Common myeloid progenitor, CD34-positive (primary cell): ENCODE data around the gene FUT1.

Source experiments
- CTCF ChIA-PET: fragments of 350-600 bp; sonication (Branson Sonifier 250); formaldehyde crosslinking; loops from one replicate; lab custom pipeline; 2021; ENCODE audit warnings: antibody characterized with exemption; lab: Charles Lee
- POLR2A ChIA-PET: fragments of 350-600 bp; sonication (Branson Sonifier 250); formaldehyde crosslinking; loops from one replicate; lab custom pipeline; 2021; ENCODE audit warnings: antibody characterized with exemption; lab: Charles Lee
- DNase-seq, 3 donors: peaks; one replicate each; pipeline versions ENCODE4 v3.0.0 to v3.0.0-alpha.2; 2013
- H3K27ac ChIP-seq, 2 experiments: 1 replicate in 1 of 2; 2 replicates in 1 of 2; pipeline ENCODE4 v1.7.0; 2013; ENCODE audit warnings: inconsistent platforms in 2 of 2, low read length in 2 of 2, mild to moderate bottlenecking in 2 of 2, low read depth in 1 of 2, moderate library complexity in 1 of 2; ENCODE audit not compliant: severe bottlenecking in 2 of 2, insufficient read depth in 1 of 2, poor library complexity in 1 of 2
- H3K27me3 ChIP-seq, 5 experiments: replicated peaks in 2 of 5; 1 replicate in 3 of 5; 2 replicates in 2 of 5; pipeline versions ENCODE4 v1.6.1 to v1.7.0; 2013; ENCODE audit warnings: low read length in 4 of 5, mild to moderate bottlenecking in 2 of 5, moderate library complexity in 2 of 5, inconsistent platforms in 1 of 5; ENCODE audit not compliant: insufficient read depth in 5 of 5, control insufficient read depth in 4 of 5
- H3K36me3 ChIP-seq, 4 experiments: 1 replicate in 2 of 4; 2 replicates in 2 of 4; pipeline versions ENCODE4 v1.6.1 to v1.7.0; 2013; ENCODE audit warnings: low read length in 3 of 4, control low read depth in 1 of 4, mild to moderate bottlenecking in 1 of 4; ENCODE audit not compliant: control insufficient read depth in 4 of 4, insufficient read depth in 4 of 4
- H3K4me1 ChIP-seq, 4 experiments: 1 replicate in 3 of 4; 2 replicates in 1 of 4; pipeline versions ENCODE4 v1.6.1 to v1.7.1; 2013; ENCODE audit warnings: low read length in 3 of 4, mild to moderate bottlenecking in 3 of 4, control low read depth in 1 of 4, inconsistent platforms in 1 of 4, moderate library complexity in 1 of 4; ENCODE audit not compliant: control insufficient read depth in 4 of 4, insufficient read depth in 4 of 4; ENCODE audit errors: control extremely low read depth in 1 of 4
- H3K4me3 ChIP-seq, 7 experiments: 1 replicate in 4 of 7; 2 replicates in 3 of 7; pipeline versions ENCODE4 v1.5.1 to v1.7.0; 2013; ENCODE audit warnings: mild to moderate bottlenecking in 7 of 7, low read length in 6 of 7, moderate library complexity in 6 of 7, inconsistent platforms in 2 of 7, low read depth in 2 of 7, control low read depth in 1 of 7; ENCODE audit not compliant: insufficient read depth in 4 of 7, control insufficient read depth in 1 of 7; ENCODE audit errors: extremely low read depth in 1 of 7
- H3K9me3 ChIP-seq, 5 experiments: 1 replicate in 4 of 5; 2 replicates in 1 of 5; pipeline versions ENCODE4 v1.6.1 to v1.7.1; 2013; ENCODE audit warnings: low read length in 4 of 5, mild to moderate bottlenecking in 2 of 5, inconsistent platforms in 1 of 5, low read depth in 1 of 5, moderate library complexity in 1 of 5; ENCODE audit not compliant: control insufficient read depth in 4 of 5, insufficient read depth in 2 of 5; ENCODE audit errors: control extremely low read depth in 1 of 5
- WGBS: methylation state at CpG from one replicate; pipeline ENCODE4 v1.1.5; 2013; ENCODE audit not compliant: insufficient coverage; 5-methylcytosine and 5-hydroxymethylcytosine counted together

The FUT1 gene

GRCh38 chr19:48742096-48742495 lies 10.3 kb downstream of the FUT1 start:
- CTCF ChIA-PET = no interaction called here
- no peaks in the 10 kb centered on the region for H3K36me3 ChIP-seq
- peaks cover 0 to 47% (median 35%) of the 10 kb centered on the region in 4 experiments for H3K4me1 ChIP-seq
- WGBS = 99% methylated on average over 9 of the region's 11 CpGs
- H3K9me3 ChIP-seq = no peaks in the 10 kb centered on the region
- no peak for DNase-seq
- POLR2A ChIA-PET = no interaction called here
- H3K27me3 ChIP-seq = peaks cover 0 to 20% (median 19%) of the 10 kb centered on the region in 5 experiments
- no peak overlapping the region for H3K4me3 ChIP-seq
- H3K27ac ChIP-seq = peak overlapping the region in 1 of 2 experiments; percentile 63

DNA sequence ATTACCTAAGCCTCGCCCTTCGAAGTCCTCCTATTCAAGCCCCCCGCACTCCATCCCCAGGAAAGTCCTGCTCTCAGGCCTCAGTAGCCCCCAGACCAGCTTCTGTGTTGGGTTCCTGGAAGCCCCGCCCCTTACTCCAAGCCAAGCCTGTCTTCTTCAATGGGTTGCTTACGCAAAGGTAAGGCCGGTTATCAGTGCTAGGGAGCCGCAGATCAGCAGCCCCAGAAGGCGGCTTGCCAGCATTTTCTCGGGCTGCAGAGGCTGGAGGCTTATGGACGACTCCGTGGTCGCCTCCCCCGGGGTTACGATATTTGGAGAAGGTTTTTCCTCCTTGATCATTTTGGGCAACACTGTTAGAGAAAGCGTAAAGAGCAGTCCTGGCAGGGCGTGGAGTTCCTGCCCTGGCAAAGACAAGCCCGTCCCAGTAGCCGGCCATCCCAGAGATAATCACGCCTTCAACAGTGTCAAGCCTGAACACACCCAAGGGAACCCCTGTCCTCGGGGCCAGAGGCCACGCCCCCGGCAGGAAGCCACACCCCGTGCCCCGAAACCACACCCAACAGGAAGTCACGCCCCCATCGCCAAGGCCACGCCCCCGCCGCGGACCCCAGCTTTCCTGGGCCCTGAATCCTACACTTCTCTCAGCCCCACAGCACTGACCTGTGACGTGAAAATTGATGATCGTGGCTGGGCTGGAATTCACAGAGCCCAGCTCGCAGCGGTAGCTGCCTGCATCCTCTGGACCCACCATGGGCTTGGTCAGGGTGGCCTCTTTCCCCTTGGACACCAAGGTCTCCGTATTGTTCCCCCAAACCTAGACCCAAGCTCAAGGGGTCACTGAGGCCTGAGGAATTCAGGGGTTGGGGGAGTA lies 11.1 kb downstream of the FUT1 start:
- Histone ChIP-seq H3K27me3 (peaks cover 0 to 20% (median 19%) of the 10 kb centered on the region in 5 experiments), H3K9me3 (no peaks in the 10 kb centered on the region), H3K4me3 (peak overlapping the region in 2 of 7 experiments; percentile 5 to 19), H3K36me3 (no peaks in the 10 kb centered on the region), H3K27ac (peak overlapping the region in 1 of 2 experiments; percentile 63), H3K4me1 (peaks cover 0 to 40% (median 33%) of the 10 kb centered on the region in 4 experiments)
- 48% methylated on average over 29 of the region's 35 CpGs for WGBS
- DNase-seq = no peak
- ChIA-PET CTCF (no interaction called here), POLR2A (interaction anchor here (0.7 kb wide), 1 partner anchor 21 kb away, joined by 3 read pairs; no protein-coding TSS in a partner anchor)

DNA sequence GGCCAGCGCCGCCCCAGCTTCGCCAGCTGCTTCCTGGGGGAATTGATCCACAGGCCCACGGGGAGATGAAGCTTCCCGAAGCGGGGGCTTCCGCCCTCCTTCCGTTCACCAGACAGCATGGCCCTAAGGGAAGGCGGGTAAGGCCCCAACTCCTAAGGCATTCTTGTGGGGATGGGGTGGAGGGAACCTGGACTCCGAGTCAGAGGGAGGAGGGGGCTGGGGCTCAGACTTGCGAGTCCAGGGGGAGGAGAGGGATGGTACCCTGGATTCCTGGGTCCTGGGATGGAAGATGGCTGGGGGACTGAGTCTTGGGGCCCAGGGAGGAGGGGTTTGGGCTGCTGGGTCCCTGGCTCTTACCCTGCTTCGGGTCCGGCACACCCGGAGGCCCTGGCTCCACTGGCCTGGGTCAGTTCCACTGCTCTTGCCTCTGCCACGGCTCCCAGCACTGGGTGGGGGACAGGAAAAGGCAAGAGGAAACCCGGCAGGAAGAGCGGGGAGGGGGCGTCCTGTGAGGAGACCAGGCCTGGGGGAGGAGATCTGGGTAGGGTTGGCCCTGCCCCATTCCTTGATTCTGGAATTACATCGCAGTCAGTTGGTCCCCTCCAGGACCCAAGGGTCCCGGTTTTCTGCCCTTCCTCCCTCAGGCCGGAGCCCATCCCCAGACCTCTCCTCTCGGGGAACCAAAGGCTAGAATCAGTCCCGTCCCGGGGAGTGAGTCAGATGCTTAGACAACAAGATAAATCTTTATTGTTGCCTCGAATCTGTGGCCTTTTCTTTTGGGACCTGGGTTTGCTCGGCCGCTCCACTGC lies 12.1 kb downstream of the FUT1 start, which contains the start of gene RASIP1:
RASIP1 (minus strand) TSS at position 447 of the 809 bp plus-strand sequence; CDS start at position 119, 328 bp downstream.
- ChIA-PET CTCF (interaction anchor here (1.4 to 3.5 kb wide), 5 partner anchors 15 to 66 kb away, joined by 4 to 16 read pairs (median 4); no protein-coding TSS in a partner anchor), POLR2A (interaction anchor here (0.7 to 1.8 kb wide), 2 partner anchors 16 to 20 kb away, joined by 3 to 6 read pairs; no protein-coding TSS in a partner anchor)
- H3K9me3 ChIP-seq = no peaks in the 10 kb centered on the region
- 18% methylated on average over 25 of the region's 27 CpGs for WGBS
- H3K4me3 ChIP-seq = peak within 1 kb of the TSS in 4 of 7 experiments; percentile 56 to 72 (median 65)
- no peaks in the 10 kb centered on the region for H3K36me3 ChIP-seq
- H3K27me3 ChIP-seq = peaks cover 0 to 20% (median 14%) of the 10 kb centered on the region in 5 experiments
- H3K27ac ChIP-seq = no peak within 1 kb of the TSS
- no peak for DNase-seq
- peaks cover 0 to 34% (median 31%) of the 10 kb centered on the region in 4 experiments for H3K4me1 ChIP-seq

- no peak for DNase-seq
- Histone ChIP-seq H3K36me3 (no peaks in the 10 kb centered on the region), H3K27me3 (peaks cover 0 to 20% (median 14%) of the 10 kb centered on the region in 5 experiments), H3K4me1 (peaks cover 0 to 34% (median 31%) of the 10 kb centered on the region in 4 experiments), H3K27ac (no peak overlapping the region), H3K9me3 (no peaks in the 10 kb centered on the region), H3K4me3 (peak overlapping the region in 5 of 7 experiments; percentile 34 to 72 (median 64))
- CTCF ChIA-PET = interaction anchor here (0.6 to 3.5 kb wide), 7 partner anchors 14 to 101 kb away, joined by 3 to 16 read pairs (median 4); no protein-coding TSS in a partner anchor
- WGBS = 2% methylated on average over 39 of the region's 51 CpGs
- POLR2A ChIA-PET = interaction anchor here (1.0 to 1.8 kb wide), 3 partner anchors 15 to 27 kb away, joined by 3 to 6 read pairs (median 4); no protein-coding TSS in a partner anchor
Measured at GRCh38 chr19:48739404-48740163, 12.9 kb downstream of the FUT1 start.

GRCh38 chr19:48738557-48739403 lies 13.7 kb downstream of the FUT1 start:
- Histone ChIP-seq H3K27ac (peak overlapping the region in 1 of 2 experiments; percentile 69), H3K36me3 (no peaks in the 10 kb centered on the region), H3K4me3 (peak overlapping the region in 6 of 7 experiments; percentile 28 to 72 (median 60)), H3K9me3 (no peaks in the 10 kb centered on the region), H3K4me1 (peaks cover 0 to 34% (median 31%) of the 10 kb centered on the region in 4 experiments), H3K27me3 (peaks cover 0 to 20% (median 12%) of the 10 kb centered on the region in 5 experiments)
- ChIA-PET CTCF (interaction anchor here (1.0 to 3.5 kb wide), 7 partner anchors 10 to 64 kb away, joined by 3 to 16 read pairs (median 4); no protein-coding TSS in a partner anchor), POLR2A (interaction anchor here (1.0 to 1.8 kb wide), 3 partner anchors 14 to 26 kb away, joined by 3 to 6 read pairs (median 4); no protein-coding TSS in a partner anchor)
- WGBS = 1% methylated on average over 57 of the region's 96 CpGs
- DNase-seq = peak; percentile 87 to 90 (median 88)
